H1 (cell line): ENCODE measurements around the gene PACSIN1.

Experiments
- CBX5 ChIP-seq: fragments of 300-800, 300-1000 bp; sonication (generic); IDR thresholded peaks from 2 replicates; pipeline ENCODE4 v1.7.1; 2016; ENCODE audit warnings: antibody characterized with exemption, low read length, low read depth
- CEBPB ChIP-seq: IDR thresholded peaks from 2 replicates; pipeline ENCODE4 v1.6.1; 2012; ENCODE audit warnings: low read depth, low read length
- CREB1 ChIP-seq: IDR thresholded peaks from 2 replicates; pipeline ENCODE4 v1.6.1; 2012; ENCODE audit warnings: inconsistent platforms
- CTCF ChIP-seq, 3 experiments: IDR thresholded peaks; 1 replicate in 2 of 3; 2 replicates in 1 of 3; pipeline versions ENCODE4 v1.5.1 to v1.6.1; 2011; ENCODE audit warnings: low read length in 3 of 3, mild to moderate bottlenecking in 3 of 3, inconsistent platforms in 2 of 3, low read depth in 1 of 3, moderate library complexity in 1 of 3; ENCODE audit not compliant: insufficient read depth in 1 of 3; ENCODE audit errors: control extremely low read depth in 1 of 3
- GABPA ChIP-seq: IDR thresholded peaks from 2 replicates; pipeline ENCODE4 v1.6.1; 2011; ENCODE audit warnings: mild to moderate bottlenecking, low read length, moderate library complexity, borderline replicate concordance; ENCODE audit not compliant: insufficient read depth

- no peak for TF ChIP-seq GABPA
- TF ChIP-seq CEBPB = no peak
- no peak for TF ChIP-seq CTCF (IDR thresholded peaks at IDR 0.05; ENCODE audit: control extremely low read depth in 1 of 3, insufficient read depth in 1 of 3, low read depth in 1 of 3, low read length in 3 of 3)
- TF ChIP-seq CREB1 = no peak
- no peak for TF ChIP-seq CBX5
Observed at GRCh38 chr6:34538581-34538980, 72.7 kb downstream of the PACSIN1 start.
